WTC11 (cell line): ENCODE measurements around the gene CDH9. TPM values are rescaled to one million over a fixed set of nuclear protein-coding genes. Genes with fewer than 3 reads are reported as not detected.

Experiments used
- ATAC-seq: fragments of 200-7000 bp; cut with Tn5 transposase; 2 replicates; pipeline ENCODE4 v1.10.0; 2021; ENCODE audit warnings: mild to moderate bottlenecking, moderate library complexity
- CTCF ChIA-PET: fragments of 300-600 bp; sonication (Branson Sonifier 250); formaldehyde crosslinking; loops from one replicate; lab custom pipeline; 2021; ENCODE audit warnings: antibody characterized with exemption; lab: Charles Lee
- POLR2A ChIA-PET: fragments of 350-600 bp; sonication (Branson Sonifier 250); formaldehyde crosslinking; loops from one replicate; lab custom pipeline; 2021; ENCODE audit warnings: antibody characterized with exemption; lab: Charles Lee
- DNase-seq: peaks from one replicate; pipeline ENCODE4 v3.0.0; 2021; ENCODE audit warnings: low spot score
- H3K27ac Mint-ChIP-seq: 2 replicates; pipeline ENCODE4 v1.8.0; 2021; ENCODE audit warnings: mixed read lengths
- H3K27me3 Mint-ChIP-seq: 2 replicates; pipeline ENCODE4 v1.8.0; 2021; ENCODE audit warnings: low read depth, mild to moderate bottlenecking, moderate library complexity, mixed read lengths
- H3K36me3 Mint-ChIP-seq: 2 replicates; pipeline ENCODE4 v1.8.0; 2021; ENCODE audit warnings: mixed read lengths
- H3K4me1 Mint-ChIP-seq: 2 replicates; pipeline ENCODE4 v1.8.0; 2022; ENCODE audit warnings: mixed read lengths
- H3K4me3 Mint-ChIP-seq: 2 replicates; pipeline ENCODE4 v1.8.0; 2021; ENCODE audit warnings: mild to moderate bottlenecking, moderate library complexity, mixed read lengths
- H3K9me3 Mint-ChIP-seq: 2 replicates; pipeline ENCODE4 v1.8.0; 2021; ENCODE audit warnings: mixed read lengths
- ARID4B ChIP-seq: sonication (generic); formaldehyde crosslinking; IDR thresholded peaks from 2 replicates; pipeline ENCODE4 v1.8.0; 2023; ENCODE audit warnings: missing genetic modification reagents, mild to moderate bottlenecking, borderline replicate concordance
- ATF1 ChIP-seq: sonication (generic); formaldehyde crosslinking; IDR thresholded peaks from 2 replicates; pipeline ENCODE4 v1.8.1; 2023; ENCODE audit warnings: mild to moderate bottlenecking, moderate library complexity, missing genetic modification reagents
- CBFB ChIP-seq: sonication (generic); formaldehyde crosslinking; IDR thresholded peaks from 2 replicates; pipeline ENCODE4 v1.8.1; 2022; ENCODE audit warnings: mild to moderate bottlenecking, low read depth, missing genetic modification reagents
- CREB1 ChIP-seq: sonication (generic); formaldehyde crosslinking; IDR thresholded peaks from 2 replicates; pipeline ENCODE4 v1.8.0; 2023; ENCODE audit warnings: mild to moderate bottlenecking, missing genetic modification reagents
- E2F1 ChIP-seq: sonication (generic); formaldehyde crosslinking; IDR thresholded peaks from 2 replicates; pipeline ENCODE4 v1.8.0; 2022; ENCODE audit warnings: mild to moderate bottlenecking, missing genetic modification reagents
- E2F5 ChIP-seq: sonication (generic); formaldehyde crosslinking; IDR thresholded peaks from 2 replicates; pipeline ENCODE4 v1.8.1; 2022; ENCODE audit warnings: mild to moderate bottlenecking, moderate library complexity, missing genetic modification reagents
- FOXK1 ChIP-seq: sonication (generic); formaldehyde crosslinking; IDR thresholded peaks from 2 replicates; pipeline ENCODE4 v1.8.0; 2022; ENCODE audit warnings: mild to moderate bottlenecking, moderate library complexity, missing genetic modification reagents
- HMGA2 ChIP-seq: fragments of 250-450 bp; sonication (Bioruptor Pico); IDR thresholded peaks from 2 replicates; pipeline ENCODE4 v1.4.0; 2021; ENCODE audit warnings: mild to moderate bottlenecking, moderate library complexity
- MLX ChIP-seq: sonication (generic); formaldehyde crosslinking; IDR thresholded peaks from 2 replicates; pipeline ENCODE4 v1.8.1; 2023; ENCODE audit warnings: mild to moderate bottlenecking, missing genetic modification reagents, moderate library complexity
- NFATC4 ChIP-seq: fragments of 250-450 bp; sonication (Bioruptor Pico); IDR thresholded peaks from 2 replicates; pipeline ENCODE4 v1.9.0; 2021; ENCODE audit warnings: mild to moderate bottlenecking
- NR3C1 ChIP-seq: sonication (generic); formaldehyde crosslinking; conservative IDR thresholded peaks from 2 replicates; pipeline ENCODE4 v1.8.1; 2023; ENCODE audit warnings: low read depth, mild to moderate bottlenecking, missing genetic modification reagents
- PRDM15 ChIP-seq: sonication (generic); formaldehyde crosslinking; IDR thresholded peaks from 2 replicates; pipeline ENCODE4 v1.8.0; 2022; ENCODE audit warnings: missing genetic modification reagents
- SMAD3 ChIP-seq: sonication (generic); formaldehyde crosslinking; IDR thresholded peaks from 2 replicates; pipeline ENCODE4 v1.8.0; 2022; ENCODE audit warnings: missing genetic modification reagents, mild to moderate bottlenecking, borderline replicate concordance
- USF2 ChIP-seq: sonication (generic); formaldehyde crosslinking; IDR thresholded peaks from 2 replicates; pipeline ENCODE4 v1.8.1; 2023; ENCODE audit warnings: mild to moderate bottlenecking, missing genetic modification reagents, moderate library complexity
- ZNF138 ChIP-seq: sonication (generic); formaldehyde crosslinking; conservative IDR thresholded peaks from 2 replicates; pipeline ENCODE4 v1.8.1; 2022; ENCODE audit warnings: mild to moderate bottlenecking, moderate library complexity, missing genetic modification reagents
- ZNF423 ChIP-seq: fragments of 250-450 bp; sonication (Bioruptor Pico); IDR thresholded peaks from 2 replicates; pipeline ENCODE4 v2.1.2; 2022; ENCODE audit warnings: mild to moderate bottlenecking, moderate library complexity
- total RNA-seq: library from RNA; stranded (reverse); gene quantifications from 3 replicates; pipeline ENCODE4 v1.2.3, GENCODE V29; 2021
- TF ChIP-seq, protein P1 (sequence below): sonication (generic); formaldehyde crosslinking; IDR thresholded peaks from 2 replicates; pipeline ENCODE4 v1.8.1; 2022; ENCODE audit warnings: missing genetic modification reagents, borderline replicate concordance
- TF ChIP-seq, protein P2 (sequence below): fragments of 250-450 bp; sonication (Bioruptor Pico); IDR thresholded peaks from 2 replicates; pipeline ENCODE4 v1.9.0; 2021; ENCODE audit warnings: mild to moderate bottlenecking
- TF ChIP-seq, protein P3 (sequence below): fragments of 250-450 bp; sonication (Bioruptor Pico); IDR thresholded peaks from 2 replicates; pipeline ENCODE4 v2.1.2; 2022; ENCODE audit warnings: mild to moderate bottlenecking, moderate library complexity

CDH9 gene
- total RNA-seq, 1 experiment from 2014 or later: 0.48 TPM

DNA sequence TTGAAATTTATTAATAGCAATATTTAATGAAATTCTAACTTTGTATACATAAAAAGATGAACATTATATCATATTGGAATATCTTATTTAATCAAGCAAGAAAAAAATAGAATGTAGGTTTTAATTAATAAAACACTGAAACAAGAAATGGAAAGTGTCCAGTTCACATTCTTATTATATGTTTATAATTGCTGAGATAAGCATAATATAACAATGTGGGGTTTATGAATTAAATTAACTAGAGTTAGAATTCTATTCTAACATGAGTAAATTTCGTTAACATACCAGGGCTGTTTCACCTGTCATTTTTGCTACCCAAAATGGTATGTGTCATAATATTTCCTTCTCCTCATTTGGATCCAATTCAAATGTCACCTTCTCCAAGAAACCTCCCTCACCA lies 12.3 kb downstream of the CDH9 start:
- no peak for ATAC-seq
- Mint-ChIP-seq H3K27me3 (no peaks in the 10 kb centered on the region), H3K36me3 (peaks cover 3% of the 10 kb centered on the region; the same call in 1 of the 2 replicates)
- POLR2A ChIA-PET: no interaction called here
- TF ChIP-seq FOXK1 (no peak), NFATC4 (CRISPR knock-in tag) (no peak), MLX (no peak), PRDM15 (CRISPR knock-in tag) (no peak), HMGA2 (CRISPR knock-in tag) (no peak), ZNF423 (CRISPR knock-in tag) (no peak), NR3C1 (no peak), ATF1 (CRISPR knock-in tag) (no peak), CREB1 (CRISPR knock-in tag) (no peak), USF2 (CRISPR knock-in tag) (no peak), E2F5 (CRISPR knock-in tag) (no peak), E2F1 (CRISPR knock-in tag) (no peak), CBFB (CRISPR knock-in tag) (no peak), ARID4B (no peak), ZNF138 (CRISPR knock-in tag) (no peak), SMAD3 (CRISPR knock-in tag) (no peak)
- TF ChIP-seq, protein P1, sequence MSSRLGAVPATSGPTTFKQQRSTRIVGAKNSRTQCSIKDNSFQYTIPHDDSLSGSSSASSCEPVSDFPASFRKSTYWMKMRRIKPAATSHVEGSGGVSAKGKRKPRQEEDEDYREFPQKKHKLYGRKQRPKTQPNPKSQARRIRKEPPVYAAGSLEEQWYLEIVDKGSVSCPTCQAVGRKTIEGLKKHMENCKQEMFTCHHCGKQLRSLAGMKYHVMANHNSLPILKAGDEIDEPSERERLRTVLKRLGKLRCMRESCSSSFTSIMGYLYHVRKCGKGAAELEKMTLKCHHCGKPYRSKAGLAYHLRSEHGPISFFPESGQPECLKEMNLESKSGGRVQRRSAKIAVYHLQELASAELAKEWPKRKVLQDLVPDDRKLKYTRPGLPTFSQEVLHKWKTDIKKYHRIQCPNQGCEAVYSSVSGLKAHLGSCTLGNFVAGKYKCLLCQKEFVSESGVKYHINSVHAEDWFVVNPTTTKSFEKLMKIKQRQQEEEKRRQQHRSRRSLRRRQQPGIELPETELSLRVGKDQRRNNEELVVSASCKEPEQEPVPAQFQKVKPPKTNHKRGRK (CRISPR knock-in tag): no peak
- TF ChIP-seq, protein P2, sequence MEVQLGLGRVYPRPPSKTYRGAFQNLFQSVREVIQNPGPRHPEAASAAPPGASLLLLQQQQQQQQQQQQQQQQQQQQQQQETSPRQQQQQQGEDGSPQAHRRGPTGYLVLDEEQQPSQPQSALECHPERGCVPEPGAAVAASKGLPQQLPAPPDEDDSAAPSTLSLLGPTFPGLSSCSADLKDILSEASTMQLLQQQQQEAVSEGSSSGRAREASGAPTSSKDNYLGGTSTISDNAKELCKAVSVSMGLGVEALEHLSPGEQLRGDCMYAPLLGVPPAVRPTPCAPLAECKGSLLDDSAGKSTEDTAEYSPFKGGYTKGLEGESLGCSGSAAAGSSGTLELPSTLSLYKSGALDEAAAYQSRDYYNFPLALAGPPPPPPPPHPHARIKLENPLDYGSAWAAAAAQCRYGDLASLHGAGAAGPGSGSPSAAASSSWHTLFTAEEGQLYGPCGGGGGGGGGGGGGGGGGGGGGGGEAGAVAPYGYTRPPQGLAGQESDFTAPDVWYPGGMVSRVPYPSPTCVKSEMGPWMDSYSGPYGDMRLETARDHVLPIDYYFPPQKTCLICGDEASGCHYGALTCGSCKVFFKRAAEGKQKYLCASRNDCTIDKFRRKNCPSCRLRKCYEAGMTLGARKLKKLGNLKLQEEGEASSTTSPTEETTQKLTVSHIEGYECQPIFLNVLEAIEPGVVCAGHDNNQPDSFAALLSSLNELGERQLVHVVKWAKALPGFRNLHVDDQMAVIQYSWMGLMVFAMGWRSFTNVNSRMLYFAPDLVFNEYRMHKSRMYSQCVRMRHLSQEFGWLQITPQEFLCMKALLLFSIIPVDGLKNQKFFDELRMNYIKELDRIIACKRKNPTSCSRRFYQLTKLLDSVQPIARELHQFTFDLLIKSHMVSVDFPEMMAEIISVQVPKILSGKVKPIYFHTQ (CRISPR knock-in tag): no peak
- TF ChIP-seq, protein P3, sequence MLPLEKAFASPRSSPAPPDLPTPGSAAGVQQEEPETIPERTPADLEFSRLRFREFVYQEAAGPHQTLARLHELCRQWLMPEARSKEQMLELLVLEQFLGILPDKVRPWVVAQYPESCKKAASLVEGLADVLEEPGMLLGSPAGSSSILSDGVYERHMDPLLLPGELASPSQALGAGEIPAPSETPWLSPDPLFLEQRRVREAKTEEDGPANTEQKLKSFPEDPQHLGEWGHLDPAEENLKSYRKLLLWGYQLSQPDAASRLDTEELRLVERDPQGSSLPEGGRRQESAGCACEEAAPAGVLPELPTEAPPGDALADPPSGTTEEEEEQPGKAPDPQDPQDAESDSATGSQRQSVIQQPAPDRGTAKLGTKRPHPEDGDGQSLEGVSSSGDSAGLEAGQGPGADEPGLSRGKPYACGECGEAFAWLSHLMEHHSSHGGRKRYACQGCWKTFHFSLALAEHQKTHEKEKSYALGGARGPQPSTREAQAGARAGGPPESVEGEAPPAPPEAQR (CRISPR knock-in tag): no peak
- TF ChIP-seq, all 79 proteins: peak for 0
- no peak for DNase-seq
- peaks cover 10% of the 10 kb centered on the region for H3K9me3 Mint-ChIP-seq
- H3K27ac Mint-ChIP-seq: no peak overlapping the region
- H3K4me1 Mint-ChIP-seq: 0 out of 2 replicates have a peak, but pooled peaks cover 3% of the 10 kb centered on the region
- CTCF ChIA-PET: no interaction called here
- H3K4me3 Mint-ChIP-seq: no peak overlapping the region
